SIG-M5 treated with dmso at 0.1 percent for 504 hours (cell line): ENCODE data around the gene PAM.
"Not testable (repeated sequence)": the region's sequence is repeated elsewhere in the genome, so short reads cannot be mapped to it uniquely, and the experiment has no call there.

Source experiments
- DNase-seq: peaks from one replicate; lab custom pipeline; 2025; ENCODE audit not compliant: unreplicated experiment; lab: John Stamatoyannopoulos, UW

The PAM gene

GRCh38 chr5:102981957-102982635, 227.0 kb downstream of the PAM start:
- DNase-seq: no peak

- no peak for DNase-seq
Measured at GRCh38 chr5:102986074-102986473, 231.0 kb downstream of the PAM start.

- no peak for DNase-seq
Measured at GRCh38 chr5:102988459-102988858, 233.4 kb downstream of the PAM start.

- peak; percentile 10 for DNase-seq
Measured at GRCh38 chr5:102991802-102992201, 236.7 kb downstream of the PAM start.

- no peak for DNase-seq
Measured at GRCh38 chr5:102996011-102996575, 241.0 kb downstream of the PAM start.

GRCh38 chr5:102998224-102998623, 243.1 kb downstream of the PAM start:
- DNase-seq: no peak

- no peak for DNase-seq
Measured at GRCh38 chr5:102999191-102999590, 244.1 kb downstream of the PAM start.

GRCh38 chr5:102999621-103000020, 244.5 kb downstream of the PAM start:
- not testable (repeated sequence) for DNase-seq

- no peak for DNase-seq
Measured at GRCh38 chr5:103000089-103000488, 245.0 kb downstream of the PAM start.

- no peak for DNase-seq
Measured at GRCh38 chr5:103003872-103004271, 248.8 kb downstream of the PAM start.

GRCh38 chr5:103005276-103005675, 250.2 kb downstream of the PAM start:
- DNase-seq: no peak

- DNase-seq: no peak
Measured at GRCh38 chr5:103006921-103007320, 251.8 kb downstream of the PAM start.

GRCh38 chr5:103010168-103010567, 255.1 kb downstream of the PAM start:
- no peak for DNase-seq

- DNase-seq: peak; percentile 25
Measured at GRCh38 chr5:103013933-103014552, 258.9 kb downstream of the PAM start.

- no peak for DNase-seq
Measured at GRCh38 chr5:103014983-103015382, 259.9 kb downstream of the PAM start.

- no peak for DNase-seq
Measured at GRCh38 chr5:103016167-103016566, 261.1 kb downstream of the PAM start.

GRCh38 chr5:103019804-103020203, 264.7 kb downstream of the PAM start:
- no peak for DNase-seq

GRCh38 chr5:103021314-103021713, 266.2 kb downstream of the PAM start:
- DNase-seq: no peak

- DNase-seq: no peak
Measured at GRCh38 chr5:103027267-103027666, 272.2 kb downstream of the PAM start.

- peak; percentile 12 for DNase-seq
Measured at GRCh38 chr5:103031607-103032006, 276.5 kb downstream of the PAM start.

- DNase-seq: no peak
Measured at GRCh38 chr5:103033696-103034095, 278.6 kb downstream of the PAM start.

- no peak for DNase-seq
Measured at GRCh38 chr5:103034662-103035392, 279.7 kb downstream of the PAM start.
